Measurements from ENCODE around the gene FRYL.
"Not testable (repeated sequence)": the region's sequence is repeated elsewhere in the genome, so short reads cannot be mapped to it uniquely, and the experiment has no call there.

Gene FRYL

GRCh38 chr4:48704091-48704802 is 75.8 kb downstream of the FRYL start:
- no peak for DNase-seq (ENCODE audit: extremely low spot score)
- POLR2A ChIA-PET: no interaction called here
- TF ChIP-seq, protein P1, sequence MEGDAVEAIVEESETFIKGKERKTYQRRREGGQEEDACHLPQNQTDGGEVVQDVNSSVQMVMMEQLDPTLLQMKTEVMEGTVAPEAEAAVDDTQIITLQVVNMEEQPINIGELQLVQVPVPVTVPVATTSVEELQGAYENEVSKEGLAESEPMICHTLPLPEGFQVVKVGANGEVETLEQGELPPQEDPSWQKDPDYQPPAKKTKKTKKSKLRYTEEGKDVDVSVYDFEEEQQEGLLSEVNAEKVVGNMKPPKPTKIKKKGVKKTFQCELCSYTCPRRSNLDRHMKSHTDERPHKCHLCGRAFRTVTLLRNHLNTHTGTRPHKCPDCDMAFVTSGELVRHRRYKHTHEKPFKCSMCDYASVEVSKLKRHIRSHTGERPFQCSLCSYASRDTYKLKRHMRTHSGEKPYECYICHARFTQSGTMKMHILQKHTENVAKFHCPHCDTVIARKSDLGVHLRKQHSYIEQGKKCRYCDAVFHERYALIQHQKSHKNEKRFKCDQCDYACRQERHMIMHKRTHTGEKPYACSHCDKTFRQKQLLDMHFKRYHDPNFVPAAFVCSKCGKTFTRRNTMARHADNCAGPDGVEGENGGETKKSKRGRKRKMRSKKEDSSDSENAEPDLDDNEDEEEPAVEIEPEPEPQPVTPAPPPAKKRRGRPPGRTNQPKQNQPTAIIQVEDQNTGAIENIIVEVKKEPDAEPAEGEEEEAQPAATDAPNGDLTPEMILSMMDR (IDR thresholded peaks at IDR 0.05; ENCODE audit: control extremely low read depth, extremely low read depth, low read depth, missing control alignments): no peak
- CTCF ChIA-PET: interaction anchor here (1.2 to 1.5 kb wide), 2 partner anchors 33 to 258 kb away, joined by 3 to 4 read pairs; no protein-coding TSS in a partner anchor

GRCh38 chr4:48699475-48699874 is 80.6 kb downstream of the FRYL start:
- CTCF ChIA-PET: interaction anchor here (1.1 to 2.2 kb wide), 5 partner anchors 12 to 260 kb away, joined by 3 to 5 read pairs (median 3); no protein-coding TSS in a partner anchor

DNA sequence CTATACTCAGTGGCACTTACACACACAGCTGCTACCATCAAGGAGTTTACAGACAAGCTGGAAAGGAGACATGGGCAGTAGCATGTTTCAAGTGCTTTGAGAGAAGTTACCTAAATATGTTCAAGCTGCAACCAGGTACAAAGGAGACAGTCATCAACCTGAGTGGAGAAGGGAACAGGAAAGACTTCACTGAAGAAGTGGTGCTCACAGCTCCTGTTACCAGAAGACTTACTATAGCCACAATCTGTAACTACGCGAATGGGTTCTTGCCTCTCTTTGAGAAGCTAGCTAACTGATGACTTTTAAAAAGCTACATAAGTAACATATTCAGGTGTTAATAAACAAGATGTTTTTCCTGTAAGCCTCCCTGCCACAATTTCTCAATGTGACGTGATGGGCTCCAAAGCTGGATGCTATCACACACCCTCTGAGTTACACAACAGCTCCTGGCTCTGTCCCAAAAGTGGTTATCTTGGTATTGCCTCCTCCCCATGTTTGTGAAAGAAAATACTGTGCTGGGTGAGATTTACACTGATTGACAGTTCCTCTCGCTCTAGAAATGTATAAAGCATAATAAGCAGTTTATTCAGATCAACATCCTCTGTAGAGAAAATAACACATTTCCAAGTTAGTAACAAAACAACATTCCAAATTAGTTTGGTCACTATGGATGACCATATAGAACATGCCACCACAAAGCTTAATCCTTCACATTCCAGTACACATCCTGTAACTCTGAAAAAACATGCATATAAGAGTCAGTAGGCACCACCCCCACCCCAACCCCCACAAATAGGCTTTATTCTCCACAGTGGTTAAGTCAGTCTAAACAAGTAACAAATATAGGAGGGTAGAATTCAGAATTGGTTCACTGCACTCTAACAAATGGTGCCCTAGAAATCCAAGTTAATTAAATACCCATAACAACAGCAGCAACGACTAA is 81.8 kb downstream of the FRYL start:
- CTCF ChIA-PET: interaction anchor here (1.1 to 2.2 kb wide), 11 partner anchors 10 to 261 kb away, joined by 3 to 6 read pairs (median 4); no protein-coding TSS in a partner anchor

More at GRCh38 chr4:48699475-48699874, 80.6 kb downstream of the FRYL start:
- POLR2A ChIA-PET: no interaction called here
- DNase-seq (ENCODE audit: extremely low spot score): no peak
- TF ChIP-seq, protein P1 (IDR thresholded peaks at IDR 0.05; ENCODE audit: control extremely low read depth, extremely low read depth, low read depth, missing control alignments): no peak

GRCh38 chr4:48697516-48697915 is 82.6 kb downstream of the FRYL start:
- POLR2A ChIA-PET; DNase-seq (ENCODE audit: extremely low spot score): not testable (repeated sequence)
- CTCF ChIA-PET: interaction anchor here (1.1 to 1.8 kb wide), 7 partner anchors 11 to 105 kb away, joined by 3 to 6 read pairs (median 4); no protein-coding TSS in a partner anchor

More for the DNA sequence above, 81.8 kb downstream of the FRYL start:
- TF ChIP-seq, protein P1 (IDR thresholded peaks at IDR 0.05; ENCODE audit: control extremely low read depth, extremely low read depth, low read depth, missing control alignments): no peak
- POLR2A ChIA-PET: no interaction called here
- no peak for DNase-seq (ENCODE audit: extremely low spot score)

DNA sequence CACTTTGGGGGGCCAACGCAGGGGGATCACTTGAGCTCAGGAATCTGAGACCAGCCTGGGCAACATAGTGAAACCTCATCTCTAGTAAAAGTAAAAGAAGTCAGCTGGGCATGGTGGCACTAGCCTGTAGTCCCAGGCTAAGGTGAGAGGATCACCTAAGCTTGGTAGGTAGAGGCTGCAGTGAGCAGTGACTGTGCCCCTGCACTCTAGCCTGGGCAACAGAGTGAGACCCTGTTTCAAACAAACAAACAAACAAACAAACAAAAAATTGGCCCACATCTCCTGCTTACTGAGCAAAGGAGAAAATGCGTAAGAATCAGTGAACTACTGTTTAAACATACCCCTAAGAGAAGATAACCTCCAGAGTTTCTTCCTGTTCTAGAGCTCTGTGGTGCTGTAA is 85.3 kb downstream of the FRYL start:
- CTCF ChIA-PET: interaction anchor here (0.9 to 2.4 kb wide), 2 partner anchors 8 to 148 kb away, joined by 3 to 5 read pairs; no protein-coding TSS in a partner anchor
- DNase-seq (ENCODE audit: extremely low spot score): no peak
- TF ChIP-seq, protein P1 (IDR thresholded peaks at IDR 0.05; ENCODE audit: control extremely low read depth, extremely low read depth, low read depth, missing control alignments): no peak
- POLR2A ChIA-PET: no interaction called here

DNA sequence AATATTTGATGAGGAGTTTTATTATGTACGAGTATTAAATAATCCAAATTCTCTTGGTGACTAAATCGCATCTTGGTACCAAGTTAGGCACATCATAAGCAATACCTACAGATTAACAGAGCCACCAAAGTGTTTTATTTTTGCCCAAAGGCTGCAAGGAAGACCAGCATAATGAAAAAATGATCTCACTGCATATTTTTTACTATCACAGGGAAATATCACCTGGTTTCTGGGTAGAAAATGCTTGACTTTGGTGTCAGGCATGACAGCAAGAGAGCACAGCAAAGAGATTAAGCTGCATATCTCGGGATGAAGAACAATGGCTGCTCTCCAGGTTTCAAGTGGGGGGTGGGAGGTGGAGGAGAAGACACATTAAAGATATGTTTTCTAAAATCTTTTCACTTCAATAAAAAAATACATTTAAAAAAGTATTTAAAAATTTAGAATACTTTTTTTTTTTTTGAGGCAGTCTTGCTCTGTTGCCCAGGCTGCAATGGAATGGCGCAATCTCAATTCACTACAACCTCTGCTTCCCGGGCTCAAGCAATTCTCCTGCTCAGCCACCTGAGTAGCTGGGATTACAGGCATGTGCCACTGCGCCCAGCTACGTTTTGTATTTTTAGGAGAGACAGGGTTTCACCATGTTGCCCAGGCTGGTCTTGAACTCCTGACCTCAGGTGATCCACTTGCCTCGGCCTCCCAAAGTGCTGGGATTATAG is 86.1 kb downstream of the FRYL start:
- DNase-seq (ENCODE audit: extremely low spot score): no peak
- ChIA-PET CTCF (interaction anchor here (0.9 to 2.4 kb wide), 4 partner anchors 9 to 147 kb away, joined by 3 to 5 read pairs (median 4); no protein-coding TSS in a partner anchor), POLR2A (no interaction called here)
- TF ChIP-seq, protein P1 (IDR thresholded peaks at IDR 0.05; ENCODE audit: control extremely low read depth, extremely low read depth, low read depth, missing control alignments): no peak
